H1 (cell line): ENCODE results near the gene CCDC28A. TPM values are rescaled to one million over a fixed set of nuclear protein-coding genes. Genes with fewer than 3 reads are reported as not detected.

Source experiments
- BCL11A ChIP-seq, 2 experiments: IDR thresholded peaks; one replicate each; pipeline ENCODE4 v1.6.1; 2011; ENCODE audit warnings: low read depth in 2 of 2, low read length in 2 of 2, mild to moderate bottlenecking in 2 of 2
- CBX8 ChIP-seq: fragments of 300-800, 300-1000 bp; sonication (generic); IDR thresholded peaks from 2 replicates; pipeline ENCODE4 v1.7.1; 2016; ENCODE audit warnings: low read depth, low read length, borderline replicate concordance
- MAX ChIP-seq: IDR thresholded peaks from 2 replicates; pipeline ENCODE4 v1.6.1; 2012; ENCODE audit warnings: inconsistent platforms
- POLR2AphosphoS5 ChIP-seq: IDR thresholded peaks from 2 replicates; pipeline ENCODE4 v1.6.1; 2011; ENCODE audit warnings: low read depth, low read length
- polyA plus RNA-seq, 7 experiments: library from polyadenylated mRNA; depleted of rRNA in 3 of 7; stranded (reverse) in 5 of 7; unstranded in 2 of 7; fragments of >200 nt in 5 of 7; fragments of 200-250 nt in 2 of 7; gene quantifications; 1 replicate in 5 of 7; 2 replicates in 1 of 7; 4 replicates in 1 of 7; pipeline versions ENCODE4 v1.2.1 to v1.2.3, GENCODE V29; 2011 to 2013; ENCODE audit warnings: missing spikeins in 2 of 7, mixed read lengths in 2 of 7
- total RNA-seq: library from RNA; stranded (reverse); fragmentation: NEBNext Ultra II Directional; extraction: Animal tissue kit (Norgen Biotek cat#: 25700); gene quantifications from 2 replicates; pipeline ENCODE4 v1.2.1, GENCODE V29; 2021

The CCDC28A gene
- total and polyA plus RNA-seq, 2 of the 8 experiments (the other 6 are each of a cell fraction or from before 2014, with no cell fraction given) = 9.6 to 12.1 TPM

DNA sequence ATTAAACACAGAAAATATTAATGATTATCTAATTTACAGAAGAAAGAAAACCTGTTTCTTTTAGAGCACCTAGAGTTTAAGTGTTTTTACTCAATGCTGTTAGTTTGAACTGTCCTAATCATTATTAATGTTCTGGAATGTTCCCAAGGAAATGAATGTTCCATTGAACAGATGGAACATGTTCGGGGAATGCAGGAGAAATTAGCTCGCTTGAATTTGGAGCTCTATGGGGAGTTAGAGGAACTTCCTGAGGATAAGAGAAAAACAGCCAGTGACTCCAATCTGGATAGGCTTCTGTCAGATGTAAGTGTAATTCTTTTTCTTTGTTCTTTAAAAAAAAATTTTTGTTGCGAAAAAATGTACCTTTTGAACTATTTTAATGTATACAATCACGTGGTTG lies 11.5 kb downstream of the CCDC28A start (continued):
- TF ChIP-seq BCL11A (IDR thresholded peaks at IDR 0.05; ENCODE audit: low read depth in 2 of 2, low read length in 2 of 2) = no peak
- TF ChIP-seq CBX8 = no peak
- no peak for TF ChIP-seq MAX
- no peak for TF ChIP-seq POLR2AphosphoS5
- TF ChIP-seq, all 59 proteins: peak for 0
